CD4-positive, alpha-beta memory T cell (primary cell): ENCODE data around the gene JAKMIP1. TPM values are rescaled to one million over a fixed set of nuclear protein-coding genes. Genes with fewer than 3 reads are reported as not detected.

Experiments used
- CTCF ChIA-PET: fragments of 350-600 bp; sonication (Branson Sonifier 250); formaldehyde crosslinking; loops from one replicate; lab custom pipeline; 2021; ENCODE audit warnings: inconsistent platforms; ENCODE audit not compliant: partially characterized antibody; lab: Charles Lee
- POLR2A ChIA-PET: fragments of 350-600 bp; sonication (Branson Sonifier 250); formaldehyde crosslinking; loops from one replicate; lab custom pipeline; 2021; ENCODE audit not compliant: partially characterized antibody; lab: Charles Lee
- DNase-seq, 5 donors: peaks; one replicate each; pipeline versions ENCODE4 v3.0.0 to v3.0.0-alpha.2; 2020 to 2022; ENCODE audit warnings: mixed read lengths in 1 of 5
- H3K27ac ChIP-seq: one replicate; pipeline ENCODE4 v1.7.0; 2013; ENCODE audit warnings: low read depth, low read length
- H3K27me3 ChIP-seq: 2 replicates; pipeline ENCODE4 v1.7.0; 2013; ENCODE audit warnings: mild to moderate bottlenecking, low read length, moderate library complexity; ENCODE audit not compliant: insufficient read depth
- H3K36me3 ChIP-seq: 2 replicates; pipeline ENCODE4 v1.7.0; 2013; ENCODE audit warnings: mild to moderate bottlenecking, low read length, moderate library complexity; ENCODE audit not compliant: insufficient read depth
- H3K4me1 ChIP-seq: 2 replicates; pipeline ENCODE4 v1.7.0; 2013; ENCODE audit warnings: mild to moderate bottlenecking, low read length, moderate library complexity; ENCODE audit not compliant: insufficient read depth
- H3K4me3 ChIP-seq, 2 donors: one replicate each; pipeline ENCODE4 v1.7.0; 2013; ENCODE audit warnings: low read length in 2 of 2, mild to moderate bottlenecking in 1 of 2
- H3K9me3 ChIP-seq, 2 donors: one replicate each; pipeline ENCODE4 v1.7.0; 2013; ENCODE audit warnings: low read length in 2 of 2, control low read depth in 1 of 2; ENCODE audit not compliant: control insufficient read depth in 1 of 2
- H3K27ac Mint-ChIP-seq, 7 donors: one replicate each; pipeline ENCODE4 v1.8.0; 2020 to 2021; ENCODE audit warnings: mixed read lengths in 7 of 7, mild to moderate bottlenecking in 6 of 7, inconsistent platforms in 3 of 7, moderate library complexity in 3 of 7
- H3K27me3 Mint-ChIP-seq, 2 donors: one replicate each; pipeline ENCODE4 v1.8.0; 2020 to 2021; ENCODE audit warnings: mixed read lengths in 2 of 2
- H3K36me3 Mint-ChIP-seq, 2 donors: one replicate each; pipeline ENCODE4 v1.8.0; 2020 to 2021; ENCODE audit warnings: mixed read lengths in 2 of 2, inconsistent platforms in 1 of 2, mild to moderate bottlenecking in 1 of 2
- H3K4me1 Mint-ChIP-seq, 4 donors: one replicate each; pipeline ENCODE4 v1.8.0; 2020 to 2021; ENCODE audit warnings: mixed read lengths in 4 of 4, mild to moderate bottlenecking in 1 of 4
- H3K4me3 Mint-ChIP-seq, 8 donors: one replicate each; pipeline ENCODE4 v1.8.0; 2020 to 2021; ENCODE audit warnings: mixed read lengths in 8 of 8, mild to moderate bottlenecking in 7 of 8, moderate library complexity in 6 of 8, inconsistent platforms in 3 of 8
- H3K9me3 Mint-ChIP-seq, 8 donors: one replicate each; pipeline ENCODE4 v1.8.0; 2020 to 2021; ENCODE audit warnings: mixed read lengths in 8 of 8, mild to moderate bottlenecking in 5 of 8, inconsistent platforms in 3 of 8, moderate library complexity in 1 of 8
- intact Hi-C: fragments of 100-400 bp; cut with micrococcal nuclease; formaldehyde crosslinking; loops from one replicate; pipeline ENCODE4 v1.15.1; 2023
- polyA plus RNA-seq, 2 donors: library from polyadenylated mRNA; unstranded; fragments of 300-500 nt; fragmentation: Illumina TruSeq; gene quantifications; one replicate each; pipeline ENCODE4 v1.2.3, GENCODE V29; 2021
- total RNA-seq, 2 experiments: library from RNA; stranded (reverse); gene quantifications; one replicate each; pipeline ENCODE4 v1.2.3, GENCODE V29; 2021

The JAKMIP1 gene
- total and polyA plus RNA-seq, 4 experiments from 2014 or later: 2.5 to 11.5 (median 3.3) TPM

- Histone ChIP-seq H3K4me3 (no peak overlapping the region), H3K27ac (no peak overlapping the region), H3K9me3 (no peaks in the 10 kb centered on the region), H3K27me3 (no peaks in the 10 kb centered on the region), H3K36me3 (no peaks in the 10 kb centered on the region), H3K4me1 (peaks cover 11% of the 10 kb centered on the region)
- ChIA-PET POLR2A (no interaction called here), CTCF (no interaction called here)
- no peak overlapping the region for H3K27ac Mint-ChIP-seq
- no peak overlapping the region for H3K4me3 Mint-ChIP-seq
- no peaks in the 10 kb centered on the region for H3K27me3 Mint-ChIP-seq
- H3K4me1 Mint-ChIP-seq: peaks cover 8 to 24% (median 12%) of the 10 kb centered on the region in 4 donors
- H3K9me3 Mint-ChIP-seq: no peaks in the 10 kb centered on the region
- intact Hi-C loops: no loop called here
- DNase-seq: no peak
- peaks cover 11 to 14% of the 10 kb centered on the region in 2 donors for H3K36me3 Mint-ChIP-seq
Measured at GRCh38 chr4:6087669-6088341, 112.5 kb downstream of the JAKMIP1 start.

GRCh38 chr4:6086846-6087245, 113.5 kb downstream of the JAKMIP1 start:
- Histone ChIP-seq H3K36me3 (no peaks in the 10 kb centered on the region), H3K27ac (no peak overlapping the region), H3K9me3 (no peaks in the 10 kb centered on the region), H3K27me3 (no peaks in the 10 kb centered on the region), H3K4me1 (peaks cover 6% of the 10 kb centered on the region), H3K4me3 (no peak overlapping the region)
- Mint-ChIP-seq H3K36me3 (peaks cover 15 to 21% of the 10 kb centered on the region in 2 donors), H3K27me3 (no peaks in the 10 kb centered on the region), H3K27ac (no peak overlapping the region), H3K4me3 (no peak overlapping the region), H3K9me3 (no peaks in the 10 kb centered on the region), H3K4me1 (peaks cover 4 to 15% (median 6%) of the 10 kb centered on the region in 4 donors)
- ChIA-PET POLR2A (no interaction called here), CTCF (no interaction called here)
- no peak for DNase-seq
- intact Hi-C loops: no loop called here

GRCh38 chr4:6085691-6086628, 114.4 kb downstream of the JAKMIP1 start:
- ChIA-PET CTCF (no interaction called here), POLR2A (no interaction called here)
- peaks cover 24 to 28% of the 10 kb centered on the region in 2 donors for H3K36me3 Mint-ChIP-seq
- no peaks in the 10 kb centered on the region for H3K27me3 Mint-ChIP-seq
- no peak overlapping the region for H3K4me3 ChIP-seq
- H3K9me3 Mint-ChIP-seq: no peaks in the 10 kb centered on the region
- H3K27ac Mint-ChIP-seq: peak overlapping the region in 2 of 7 donors; percentile 12 to 32
- H3K9me3 ChIP-seq: no peaks in the 10 kb centered on the region
- H3K27ac ChIP-seq: no peak overlapping the region
- DNase-seq: no peak
- H3K27me3 ChIP-seq: no peaks in the 10 kb centered on the region
- intact Hi-C loops: no loop called here
- no peaks in the 10 kb centered on the region for H3K4me1 ChIP-seq
- no peak overlapping the region for H3K4me3 Mint-ChIP-seq
- H3K4me1 Mint-ChIP-seq: peaks cover 0 to 6% (median 1%) of the 10 kb centered on the region in 4 donors
- H3K36me3 ChIP-seq: no peaks in the 10 kb centered on the region

- H3K4me1 ChIP-seq: no peaks in the 10 kb centered on the region
- intact Hi-C loops: no loop called here
- H3K27ac ChIP-seq: no peak overlapping the region
- Mint-ChIP-seq H3K4me1 (no peaks in the 10 kb centered on the region), H3K4me3 (no peak overlapping the region), H3K27me3 (no peaks in the 10 kb centered on the region), H3K36me3 (peaks cover 32 to 36% of the 10 kb centered on the region in 2 donors), H3K9me3 (no peaks in the 10 kb centered on the region), H3K27ac (no peak overlapping the region)
- H3K4me3 ChIP-seq: no peak overlapping the region
- POLR2A ChIA-PET: no interaction called here
- H3K9me3 ChIP-seq: no peaks in the 10 kb centered on the region
- no peaks in the 10 kb centered on the region for H3K27me3 ChIP-seq
- no peaks in the 10 kb centered on the region for H3K36me3 ChIP-seq
- DNase-seq: no peak
- CTCF ChIA-PET: no interaction called here
Measured at GRCh38 chr4:6085028-6085690, 115.2 kb downstream of the JAKMIP1 start.

- Histone ChIP-seq H3K27ac (no peak overlapping the region), H3K36me3 (no peaks in the 10 kb centered on the region), H3K27me3 (no peaks in the 10 kb centered on the region), H3K4me3 (no peak overlapping the region), H3K9me3 (no peaks in the 10 kb centered on the region), H3K4me1 (no peaks in the 10 kb centered on the region)
- intact Hi-C loops: no loop called here
- peaks cover 32 to 43% of the 10 kb centered on the region in 2 donors for H3K36me3 Mint-ChIP-seq
- CTCF ChIA-PET: no interaction called here
- DNase-seq: no peak
- POLR2A ChIA-PET: no interaction called here
- no peaks in the 10 kb centered on the region for H3K27me3 Mint-ChIP-seq
- H3K9me3 Mint-ChIP-seq: no peaks in the 10 kb centered on the region
- no peak overlapping the region for H3K4me3 Mint-ChIP-seq
- no peaks in the 10 kb centered on the region for H3K4me1 Mint-ChIP-seq
- H3K27ac Mint-ChIP-seq: no peak overlapping the region
Measured at GRCh38 chr4:6079965-6080364, 120.4 kb downstream of the JAKMIP1 start.

- H3K4me3 Mint-ChIP-seq: no peak overlapping the region
- peaks cover 27 to 43% of the 10 kb centered on the region in 2 donors for H3K36me3 Mint-ChIP-seq
- H3K27me3 Mint-ChIP-seq: no peaks in the 10 kb centered on the region
- no peak for DNase-seq
- Histone ChIP-seq H3K27me3 (no peaks in the 10 kb centered on the region), H3K27ac (no peak overlapping the region), H3K4me3 (no peak overlapping the region), H3K36me3 (no peaks in the 10 kb centered on the region), H3K4me1 (no peaks in the 10 kb centered on the region), H3K9me3 (no peaks in the 10 kb centered on the region)
- H3K27ac Mint-ChIP-seq: no peak overlapping the region
- intact Hi-C loops: no loop called here
- ChIA-PET POLR2A (no interaction called here), CTCF (no interaction called here)
- H3K4me1 Mint-ChIP-seq: no peaks in the 10 kb centered on the region
- H3K9me3 Mint-ChIP-seq: no peaks in the 10 kb centered on the region
Measured at GRCh38 chr4:6078560-6078959, 121.8 kb downstream of the JAKMIP1 start.

- intact Hi-C loops: no loop called here
- Histone ChIP-seq H3K27me3 (no peaks in the 10 kb centered on the region), H3K4me3 (no peak overlapping the region), H3K9me3 (no peaks in the 10 kb centered on the region), H3K27ac (no peak overlapping the region), H3K36me3 (no peaks in the 10 kb centered on the region), H3K4me1 (no peaks in the 10 kb centered on the region)
- no peak for DNase-seq
- Mint-ChIP-seq H3K27ac (no peak overlapping the region), H3K4me3 (no peak overlapping the region), H3K36me3 (peaks cover 19 to 30% of the 10 kb centered on the region in 2 donors), H3K4me1 (no peaks in the 10 kb centered on the region), H3K9me3 (no peaks in the 10 kb centered on the region), H3K27me3 (no peaks in the 10 kb centered on the region)
- ChIA-PET CTCF (no interaction called here), POLR2A (no interaction called here)
Measured at GRCh38 chr4:6076391-6076790, 124.0 kb downstream of the JAKMIP1 start.
